ENCODE data around the gene KRTCAP2.

KRTCAP2 gene

DNA sequence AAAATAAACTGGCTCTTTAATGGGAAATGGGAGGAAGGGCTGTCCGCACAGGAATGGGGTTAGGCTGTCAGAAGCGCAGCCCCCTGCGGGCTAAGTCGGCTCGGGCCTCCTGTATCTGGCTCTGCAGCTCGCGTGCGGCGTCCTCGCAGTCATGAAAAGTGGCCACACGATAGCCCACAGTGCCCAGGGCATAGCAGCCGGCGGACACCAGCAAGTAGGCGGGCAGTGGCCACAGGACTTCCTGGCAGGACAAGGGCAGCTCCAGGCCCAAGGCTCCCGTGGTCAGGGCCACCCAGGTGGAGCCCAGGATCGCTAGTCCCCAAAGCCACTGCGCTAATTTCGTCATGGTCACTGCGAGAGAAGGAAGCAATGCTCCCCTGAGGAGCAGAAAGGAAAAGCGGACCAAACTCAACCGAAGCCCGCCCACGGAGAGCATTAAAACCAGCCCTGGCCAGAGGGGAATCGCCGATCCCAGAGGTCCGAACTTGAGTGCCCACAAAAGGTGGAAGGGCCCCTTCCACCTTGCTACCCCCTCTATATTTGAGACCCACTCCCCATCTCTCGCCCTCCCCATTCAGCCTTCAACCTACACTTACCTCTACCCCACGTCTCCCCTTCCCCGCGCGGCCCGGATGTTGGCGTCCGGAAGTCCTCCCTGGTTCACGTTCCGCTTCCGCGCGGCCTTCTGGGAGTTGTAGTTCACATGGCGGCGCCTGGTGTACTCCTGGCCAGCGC lies 33.0 kb downstream of the KRTCAP2 start, which contains the start of gene DPM3:
DPM3 (minus strand) TSS at position 637 of the 735 bp plus-strand sequence; CDS start at position 346, 291 bp downstream.
- Mint-ChIP-seq H3K4me1 (peaks cover 31% of the 10 kb centered on the region), H3K4me3 (peak within 1 kb of the TSS; percentile 92), H3K27ac (peak within 1 kb of the TSS; percentile 82), H3K36me3 (peaks cover 9% of the 10 kb centered on the region), H3K9me3 (no peaks in the 10 kb centered on the region), H3K27me3 (no peaks in the 10 kb centered on the region)
- ATAC-seq: peak; percentile 85

DNA sequence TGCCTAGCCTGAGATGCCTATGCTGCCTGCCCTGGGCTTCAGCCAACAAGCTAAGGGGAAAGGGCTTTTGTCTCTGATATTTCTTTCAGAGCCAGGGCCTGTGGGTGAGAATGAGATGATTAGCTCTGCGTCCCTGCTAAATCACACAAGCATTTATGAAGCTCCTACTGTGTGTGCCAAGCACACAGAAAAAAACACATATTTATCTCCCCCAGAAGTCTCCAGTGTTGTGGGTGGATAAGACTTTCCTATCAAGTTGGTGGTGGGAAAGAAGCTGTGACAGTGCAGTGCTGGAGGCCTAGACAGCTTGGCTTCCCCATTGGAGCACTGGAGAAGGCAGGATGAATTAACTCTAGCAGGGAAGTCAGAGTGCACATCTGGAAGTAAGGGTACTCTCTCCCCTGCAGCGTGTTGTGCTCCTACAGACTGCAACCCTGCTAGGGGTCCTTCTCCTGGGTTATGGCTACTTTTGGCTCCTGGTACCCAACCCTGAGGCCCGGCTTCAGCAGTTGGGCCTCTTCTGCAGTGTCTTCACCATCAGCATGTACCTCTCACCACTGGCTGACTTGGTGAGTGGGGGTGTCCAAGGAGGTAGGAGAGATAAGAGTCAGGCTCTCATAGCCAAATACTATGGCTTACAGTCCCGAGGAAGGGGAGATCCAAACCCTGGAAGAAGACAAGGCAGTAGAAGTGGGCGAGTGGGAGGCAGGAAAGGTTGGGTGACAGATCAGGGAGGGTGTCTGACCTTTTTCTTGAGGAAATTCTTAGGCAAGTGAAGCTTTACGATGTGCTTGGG lies 35.8 kb downstream of the KRTCAP2 start:
- peaks cover 9% of the 10 kb centered on the region for H3K36me3 Mint-ChIP-seq
- peaks cover 36% of the 10 kb centered on the region for H3K4me1 Mint-ChIP-seq
- H3K27me3 Mint-ChIP-seq: no peaks in the 10 kb centered on the region
- no peaks in the 10 kb centered on the region for H3K9me3 Mint-ChIP-seq
- ATAC-seq: no peak
- peak overlapping the region; percentile 99 for H3K27ac Mint-ChIP-seq
- peak overlapping the region; percentile 97 for H3K4me3 Mint-ChIP-seq

DNA sequence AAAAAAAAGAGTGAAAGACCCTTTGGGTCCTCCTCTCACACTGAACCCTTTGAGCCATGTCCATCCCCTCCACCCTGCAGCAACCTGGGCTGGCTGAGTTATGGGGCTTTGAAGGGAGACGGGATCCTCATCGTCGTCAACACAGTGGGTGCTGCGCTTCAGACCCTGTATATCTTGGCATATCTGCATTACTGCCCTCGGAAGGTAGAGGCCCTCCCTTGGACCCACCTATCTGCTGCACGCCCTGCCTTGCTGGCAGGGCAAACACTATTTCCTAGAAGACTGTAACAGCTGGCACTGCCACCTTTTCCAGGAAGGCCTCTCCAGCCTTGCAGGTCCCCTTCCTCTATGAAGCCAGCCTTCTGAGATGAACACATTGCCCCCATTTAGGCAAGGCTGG lies 36.4 kb downstream of the KRTCAP2 start:
- Mint-ChIP-seq H3K4me1 (peaks cover 36% of the 10 kb centered on the region), H3K27me3 (no peaks in the 10 kb centered on the region), H3K4me3 (peak overlapping the region; percentile 97), H3K9me3 (no peaks in the 10 kb centered on the region), H3K36me3 (peaks cover 9% of the 10 kb centered on the region), H3K27ac (peak overlapping the region; percentile 99)
- ATAC-seq: no peak

DNA sequence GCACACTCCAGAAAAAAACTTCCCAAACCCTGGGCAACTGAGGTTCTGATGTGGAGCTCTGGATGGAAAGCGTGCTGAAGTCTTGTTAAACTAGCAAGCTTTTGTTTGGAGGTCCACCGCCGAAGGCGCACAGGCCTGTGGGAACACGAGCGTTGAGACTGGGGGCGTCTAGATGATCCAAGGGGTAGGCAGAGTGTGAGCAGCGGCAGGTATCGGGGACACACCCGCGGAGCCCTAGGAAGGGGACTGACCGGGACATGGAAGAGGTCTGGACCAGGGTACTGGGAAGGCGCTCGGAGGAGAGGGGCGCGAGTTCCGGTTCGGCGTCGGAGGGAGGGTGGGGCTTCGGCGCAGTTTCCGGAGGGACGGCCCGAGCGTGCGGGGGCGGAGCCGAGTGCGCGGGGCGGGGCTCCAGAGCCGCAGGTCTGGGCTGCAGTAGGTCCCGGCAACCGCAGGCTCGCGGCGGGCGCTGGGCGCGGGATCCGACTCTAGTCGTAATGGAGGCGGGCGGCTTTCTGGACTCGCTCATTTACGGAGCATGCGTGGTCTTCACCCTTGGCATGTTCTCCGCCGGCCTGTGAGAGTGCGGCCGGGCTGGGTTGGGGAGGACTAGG lies 37.6 kb downstream of the KRTCAP2 start, which contains the start of gene SLC50A1:
SLC50A1 (plus strand) TSS at position 438 of the 614 bp plus-strand sequence; CDS start at position 498, 60 bp downstream.
- peak within 1 kb of the TSS; percentile 99 for H3K27ac Mint-ChIP-seq
- H3K27me3 Mint-ChIP-seq: peaks cover 5% of the 10 kb centered on the region
- peak within 1 kb of the TSS; percentile 97 for H3K4me3 Mint-ChIP-seq
- peaks cover 36% of the 10 kb centered on the region for H3K4me1 Mint-ChIP-seq
- H3K36me3 Mint-ChIP-seq: peaks cover 9% of the 10 kb centered on the region
- ATAC-seq: peak; percentile 92
- H3K9me3 Mint-ChIP-seq: no peaks in the 10 kb centered on the region

DNA sequence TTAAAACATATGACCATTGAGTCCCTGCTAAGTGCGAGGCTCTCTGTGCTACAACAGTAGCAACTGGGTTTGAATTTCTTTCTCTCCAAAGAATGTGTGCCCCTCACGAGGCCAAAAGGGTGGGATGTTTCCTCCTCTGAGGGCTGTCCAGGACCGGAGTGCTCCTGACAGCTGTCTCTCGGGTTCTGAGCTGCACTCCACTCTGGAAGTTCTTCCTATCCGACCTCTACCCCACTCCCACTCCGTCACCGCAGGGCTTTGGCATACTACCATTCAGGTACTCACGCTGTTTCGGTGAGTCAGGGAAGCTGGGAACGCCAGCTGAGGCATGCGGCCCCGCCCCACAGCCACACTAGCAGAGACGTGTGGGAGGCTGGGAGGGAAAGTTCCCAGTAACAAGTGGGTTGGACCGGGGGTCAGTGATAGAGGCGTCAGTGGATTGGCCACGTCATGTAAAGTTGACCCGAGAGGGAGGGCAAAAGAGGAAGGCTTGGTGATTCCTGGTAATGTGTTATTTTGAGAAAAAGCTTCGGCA lies 38.2 kb downstream of the KRTCAP2 start:
- Mint-ChIP-seq H3K4me3 (peak overlapping the region; percentile 97), H3K27ac (peak overlapping the region; percentile 99), H3K36me3 (peaks cover 9% of the 10 kb centered on the region), H3K27me3 (peaks cover 10% of the 10 kb centered on the region), H3K4me1 (peaks cover 36% of the 10 kb centered on the region), H3K9me3 (no peaks in the 10 kb centered on the region)
- peak; percentile 56 for ATAC-seq

DNA sequence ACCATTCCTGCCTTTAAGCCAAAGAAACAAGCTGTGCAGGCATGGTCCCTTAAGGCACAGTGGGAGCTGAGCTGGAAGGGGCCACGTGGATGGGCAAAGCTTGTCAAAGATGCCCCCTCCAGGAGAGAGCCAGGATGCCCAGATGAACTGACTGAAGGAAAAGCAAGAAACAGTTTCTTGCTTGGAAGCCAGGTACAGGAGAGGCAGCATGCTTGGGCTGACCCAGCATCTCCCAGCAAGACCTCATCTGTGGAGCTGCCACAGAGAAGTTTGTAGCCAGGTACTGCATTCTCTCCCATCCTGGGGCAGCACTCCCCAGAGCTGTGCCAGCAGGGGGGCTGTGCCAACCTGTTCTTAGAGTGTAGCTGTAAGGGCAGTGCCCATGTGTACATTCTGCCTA lies 38.8 kb downstream of the KRTCAP2 start:
- Mint-ChIP-seq H3K27me3 (peaks cover 17% of the 10 kb centered on the region), H3K4me1 (peaks cover 32% of the 10 kb centered on the region), H3K9me3 (no peaks in the 10 kb centered on the region), H3K4me3 (peak overlapping the region; percentile 97), H3K27ac (no peak overlapping the region), H3K36me3 (peaks cover 9% of the 10 kb centered on the region)
- no peak for ATAC-seq

DNA sequence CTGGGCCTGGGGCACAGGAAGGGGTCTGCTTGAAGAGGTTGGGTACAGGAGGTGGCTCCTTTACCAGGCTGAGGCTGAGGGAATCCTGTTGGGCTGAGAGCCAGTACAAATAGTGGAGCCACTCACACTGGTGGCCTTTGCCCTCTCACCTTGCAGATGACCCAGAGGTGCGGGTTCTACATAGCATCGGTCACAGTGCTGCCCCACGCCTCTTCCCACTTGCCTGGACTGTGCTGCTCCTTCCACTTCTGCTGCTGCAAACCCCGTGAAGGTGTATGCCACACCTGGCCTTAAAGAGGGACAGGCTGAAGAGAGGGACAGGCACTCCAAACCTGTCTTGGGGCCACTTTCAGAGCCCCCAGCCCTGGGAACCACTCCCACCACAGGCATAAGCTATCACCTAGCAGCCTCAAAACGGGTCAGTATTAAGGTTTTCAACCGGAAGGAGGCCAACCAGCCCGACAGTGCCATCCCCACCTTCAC lies 39.3 kb downstream of the KRTCAP2 start:
- Mint-ChIP-seq H3K4me1 (peaks cover 31% of the 10 kb centered on the region), H3K27ac (no peak overlapping the region), H3K27me3 (peaks cover 21% of the 10 kb centered on the region), H3K9me3 (no peaks in the 10 kb centered on the region), H3K36me3 (peaks cover 9% of the 10 kb centered on the region), H3K4me3 (no peak overlapping the region)
- ATAC-seq: no peak

DNA sequence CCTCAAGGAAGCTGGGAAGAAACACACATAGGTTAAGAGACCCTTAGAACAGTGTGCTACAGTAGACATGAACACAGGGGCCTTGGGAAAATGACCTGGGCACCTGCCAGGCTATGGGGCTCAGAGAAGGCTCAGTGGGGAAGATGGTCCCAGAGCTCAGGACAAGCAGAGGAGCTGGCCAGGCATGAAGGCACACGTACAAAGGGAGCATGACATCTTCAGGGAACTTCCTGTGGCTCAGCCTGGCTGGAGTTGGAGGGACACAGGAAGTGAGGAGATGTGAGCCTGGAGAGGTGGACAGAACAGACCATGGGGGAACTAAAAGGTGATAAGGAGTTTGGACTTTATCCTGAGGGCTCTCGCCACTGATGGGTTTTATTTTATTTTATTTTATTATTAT lies 41.2 kb downstream of the KRTCAP2 start:
- Mint-ChIP-seq H3K9me3 (no peaks in the 10 kb centered on the region), H3K4me1 (peaks cover 31% of the 10 kb centered on the region), H3K27ac (no peak overlapping the region), H3K27me3 (peaks cover 41% of the 10 kb centered on the region), H3K36me3 (no peaks in the 10 kb centered on the region), H3K4me3 (no peak overlapping the region)
- ATAC-seq: no peak

DNA sequence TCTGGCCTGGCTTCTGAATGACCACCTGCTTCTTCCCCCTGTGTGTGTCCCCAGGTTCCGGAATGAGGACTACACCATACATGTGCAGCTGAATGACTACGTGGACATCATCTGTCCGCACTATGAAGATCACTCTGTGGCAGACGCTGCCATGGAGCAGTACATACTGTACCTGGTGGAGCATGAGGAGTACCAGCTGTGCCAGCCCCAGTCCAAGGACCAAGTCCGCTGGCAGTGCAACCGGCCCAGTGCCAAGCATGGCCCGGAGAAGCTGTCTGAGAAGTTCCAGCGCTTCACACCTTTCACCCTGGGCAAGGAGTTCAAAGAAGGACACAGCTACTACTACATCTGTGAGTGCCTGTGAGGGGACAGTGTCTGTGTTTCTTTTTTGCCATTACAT lies 41.8 kb downstream of the KRTCAP2 start:
- Mint-ChIP-seq H3K4me1 (peaks cover 32% of the 10 kb centered on the region), H3K4me3 (no peak overlapping the region), H3K27ac (no peak overlapping the region), H3K9me3 (no peaks in the 10 kb centered on the region), H3K36me3 (no peaks in the 10 kb centered on the region), H3K27me3 (peaks cover 47% of the 10 kb centered on the region)
- no peak for ATAC-seq

DNA sequence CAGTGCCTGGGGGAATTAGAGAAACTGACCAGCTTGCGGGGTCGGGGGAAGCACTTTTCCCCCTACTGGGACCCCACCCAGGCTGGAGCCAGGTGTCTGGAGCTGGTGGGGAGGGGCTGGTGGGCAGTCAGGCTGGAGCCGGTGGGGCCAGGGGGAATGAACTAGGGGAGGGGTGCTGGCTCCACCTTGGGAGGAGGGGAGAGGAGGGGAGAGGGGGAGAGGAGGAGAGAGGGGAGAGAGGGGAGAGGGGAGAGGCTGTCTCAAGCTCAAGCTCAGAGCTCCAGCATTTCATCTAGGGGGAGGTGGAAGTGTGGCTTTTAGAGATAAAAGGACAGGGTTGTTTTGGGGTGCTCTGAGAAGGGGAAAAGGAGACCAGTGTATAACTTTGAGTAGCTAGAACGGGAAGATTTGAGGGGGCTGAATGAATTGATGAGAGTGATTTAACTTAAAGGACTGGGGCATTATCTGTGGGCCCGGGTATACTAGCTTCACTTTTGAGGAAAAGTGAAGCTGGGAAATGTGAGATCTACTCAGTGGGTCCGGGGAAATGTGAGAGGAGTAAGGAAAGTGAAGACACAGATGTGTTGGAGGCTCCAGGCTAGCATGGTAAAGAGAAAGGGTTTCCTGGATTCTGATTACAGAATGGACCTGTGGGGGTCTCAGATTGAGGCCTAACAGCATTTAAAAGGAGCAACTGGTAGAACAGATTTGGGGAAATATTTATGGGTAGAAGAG lies 42.7 kb downstream of the KRTCAP2 start:
- no peak overlapping the region for H3K27ac Mint-ChIP-seq
- H3K36me3 Mint-ChIP-seq: no peaks in the 10 kb centered on the region
- no peak for ATAC-seq
- peaks cover 55% of the 10 kb centered on the region for H3K27me3 Mint-ChIP-seq
- peaks cover 32% of the 10 kb centered on the region for H3K4me1 Mint-ChIP-seq
- no peak overlapping the region for H3K4me3 Mint-ChIP-seq
- H3K9me3 Mint-ChIP-seq: no peaks in the 10 kb centered on the region

DNA sequence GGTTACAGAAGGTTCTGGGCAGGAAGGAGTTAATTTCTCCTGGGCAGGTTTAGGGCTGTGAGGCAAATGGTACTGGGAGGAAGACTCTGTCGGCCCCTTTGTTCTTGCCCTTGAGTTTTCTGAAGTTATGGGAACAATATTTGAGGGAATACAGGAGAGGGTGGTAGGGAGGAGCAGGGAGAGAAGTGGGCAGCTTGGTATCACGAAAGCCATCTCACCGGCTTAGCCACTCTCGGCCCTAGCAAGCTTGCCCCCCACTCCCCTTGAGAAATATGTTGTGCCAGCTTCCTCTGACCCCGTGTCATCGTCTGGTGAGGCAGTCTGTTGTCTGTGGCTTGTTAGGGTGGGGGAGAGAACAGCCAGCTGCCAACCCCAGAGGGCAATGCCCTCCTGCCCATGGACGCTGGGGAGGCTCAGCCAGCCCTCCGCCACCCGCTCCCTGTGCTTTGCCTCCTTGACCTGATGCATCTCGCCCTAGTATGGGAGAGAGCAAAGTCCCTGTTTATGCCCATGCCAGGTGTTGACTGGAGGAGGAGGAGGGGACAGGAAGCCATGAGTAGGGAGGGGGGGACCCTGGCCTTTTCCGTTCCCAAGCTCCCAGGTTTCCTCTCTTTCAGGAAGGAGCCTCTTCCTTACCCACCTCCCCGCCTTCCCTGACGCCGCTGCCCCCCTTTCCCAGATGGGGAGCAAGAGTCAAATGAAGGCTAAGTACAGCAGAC lies 44.2 kb downstream of the KRTCAP2 start:
- no peaks in the 10 kb centered on the region for H3K36me3 Mint-ChIP-seq
- H3K27ac Mint-ChIP-seq: peak overlapping the region; percentile 43
- H3K4me1 Mint-ChIP-seq: peaks cover 25% of the 10 kb centered on the region
- peaks cover 70% of the 10 kb centered on the region for H3K27me3 Mint-ChIP-seq
- H3K9me3 Mint-ChIP-seq: no peaks in the 10 kb centered on the region
- ATAC-seq: no peak
- no peak overlapping the region for H3K4me3 Mint-ChIP-seq

DNA sequence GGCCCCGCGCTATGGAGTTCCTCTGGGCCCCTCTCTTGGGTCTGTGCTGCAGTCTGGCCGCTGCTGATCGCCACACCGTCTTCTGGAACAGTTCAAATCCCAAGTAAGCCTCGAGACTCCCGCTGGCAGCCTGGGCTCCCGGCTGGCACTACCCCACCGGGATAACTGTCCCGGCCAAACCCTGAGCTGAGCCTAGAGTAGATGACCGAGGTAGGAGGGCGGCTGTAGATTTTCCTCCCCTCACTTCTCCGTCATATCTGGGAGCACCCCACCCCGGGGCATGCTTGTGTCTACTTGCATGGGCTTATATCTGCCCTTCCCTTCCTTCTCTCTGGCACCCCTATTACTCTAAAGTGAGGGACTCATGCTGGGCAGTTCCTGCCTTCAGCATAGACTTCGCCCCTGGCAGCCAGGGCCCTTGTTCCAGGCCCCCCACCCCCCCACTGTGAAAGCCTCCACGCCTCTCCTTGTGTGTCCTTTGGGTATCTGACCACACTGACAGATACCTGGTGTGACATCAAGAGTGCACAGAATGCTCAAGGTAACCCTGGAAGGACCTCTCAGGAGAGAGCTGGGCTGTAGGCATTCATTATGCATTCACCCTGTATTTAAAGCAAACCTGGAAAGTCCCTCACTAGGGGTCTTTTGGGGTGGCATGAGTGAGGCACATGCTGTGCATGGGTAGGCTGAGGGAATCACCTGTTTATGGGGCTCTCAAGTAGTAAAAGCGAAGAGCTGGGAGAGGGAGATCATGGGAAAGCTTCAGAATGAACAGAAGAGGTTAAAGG lies 44.9 kb downstream of the KRTCAP2 start:
- ATAC-seq: no peak
- Mint-ChIP-seq H3K36me3 (no peaks in the 10 kb centered on the region), H3K4me1 (peaks cover 25% of the 10 kb centered on the region), H3K27me3 (peaks cover 71% of the 10 kb centered on the region), H3K4me3 (peak overlapping the region; percentile 57), H3K27ac (peak overlapping the region; percentile 43), H3K9me3 (no peaks in the 10 kb centered on the region)
